SH-SY5Y (cell line): ENCODE data around the gene HSD11B1.

Source experiments
- GATA2 ChIP-seq: IDR thresholded peaks from 2 replicates; pipeline ENCODE4 v1.6.1; 2011; ENCODE audit warnings: mild to moderate bottlenecking, low read depth, low read length
- GATA3 ChIP-seq: IDR thresholded peaks from 2 replicates; pipeline ENCODE4 v1.6.1; 2011; ENCODE audit warnings: low read depth, mild to moderate bottlenecking, low read length, moderate library complexity

DNA sequence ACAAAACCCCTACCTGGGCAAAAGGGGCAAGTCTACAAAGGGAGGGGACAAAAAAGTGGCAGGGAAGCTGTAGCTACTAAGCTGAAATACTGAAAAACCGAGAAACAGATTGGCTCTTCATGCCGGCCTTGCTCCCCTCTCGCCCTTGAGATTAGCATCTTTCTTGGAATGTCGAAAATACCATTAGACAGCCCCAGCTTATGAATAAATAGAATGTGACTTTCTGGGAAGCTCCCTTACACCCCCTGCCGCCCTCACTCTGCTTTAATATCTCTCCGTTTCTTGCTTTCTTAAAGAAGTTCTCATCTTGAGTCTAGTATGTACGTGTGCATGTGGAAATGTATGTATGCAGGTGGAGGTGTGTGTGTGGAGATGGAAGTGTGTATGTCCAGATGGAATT lies 65.3 kb downstream of the HSD11B1 start:
- TF ChIP-seq GATA3 (no peak), GATA2 (no peak)
